Heart right ventricle (tissue), 16 donors: ENCODE data around the gene IGIP. TPM values are rescaled to one million over a fixed set of nuclear protein-coding genes. Genes with fewer than 3 reads are reported as not detected.
A peak's percentile ranks its signal among the peaks of the same experiment; 100 is the strongest.

ENCODE experiments used
- ATAC-seq, 8 donors: fragments of 200-7000 bp; cut with Tn5 transposase; one replicate each; pipeline ENCODE4 v1.9.1; 2020; ENCODE audit warnings: mild to moderate bottlenecking in 8 of 8, moderate library complexity in 8 of 8, moderate number of reproducible peaks in 1 of 8
- DNase-seq, 2 donors: peaks; one replicate each; pipeline ENCODE4 v3.0.0-alpha.2; 2020
- H3K27ac ChIP-seq, 10 donors: fragments of 200-600 bp; sonication (generic) in 2 of 10; one replicate each; pipeline versions ENCODE4 v1.5.0 to v1.8.0; 2020 to 2022; ENCODE audit warnings: mild to moderate bottlenecking in 3 of 10
- H3K27me3 ChIP-seq, 7 donors: fragments of 200-600 bp; one replicate each; pipeline ENCODE4 v1.8.0; 2021 to 2022; ENCODE audit warnings: mild to moderate bottlenecking in 2 of 7
- H3K36me3 ChIP-seq, 9 donors: fragments of 200-600 bp; sonication (generic) in 1 of 9; one replicate each; pipeline versions ENCODE4 v1.5.0 to v1.8.0; 2020 to 2022; ENCODE audit warnings: mild to moderate bottlenecking in 2 of 9
- H3K4me1 ChIP-seq, 9 donors: fragments of 200-600 bp; sonication (generic) in 1 of 9; one replicate each; pipeline versions ENCODE4 v1.5.0 to v1.8.0; 2020 to 2022; ENCODE audit warnings: mild to moderate bottlenecking in 4 of 9
- H3K4me3 ChIP-seq, 10 donors: fragments of 200-600 bp; sonication (generic) in 2 of 10; one replicate each; pipeline versions ENCODE4 v1.5.0 to v1.8.0; 2020 to 2022; ENCODE audit warnings: mild to moderate bottlenecking in 7 of 10, moderate library complexity in 2 of 10
- H3K9me3 ChIP-seq, 11 donors: fragments of 200-600 bp in 10 of 11; sonication (generic) in 2 of 11; one replicate each; pipeline versions ENCODE4 v1.5.0 to v1.8.0; 2013 to 2022; ENCODE audit warnings: mild to moderate bottlenecking in 2 of 11, control low read depth in 1 of 11, moderate library complexity in 1 of 11
- CTCF ChIP-seq, 9 donors: fragments of 200-600 bp; sonication (generic) in 2 of 9; IDR thresholded peaks; one replicate each; pipeline versions ENCODE4 v1.5.0 to v1.8.0; 2021 to 2022; ENCODE audit warnings: antibody characterized with exemption in 9 of 9, mild to moderate bottlenecking in 5 of 9, moderate library complexity in 1 of 9
- WGBS, 2 donors: extraction: QIAGEN DNeasy Blood & Tissue Kit; methylation state at CpG; one replicate each; pipeline ENCODE4 v1.1.7; 2013; ENCODE audit warnings: inconsistent platforms in 1 of 2; 5-methylcytosine and 5-hydroxymethylcytosine counted together
- intact Hi-C, 10 donors: fragments of 100-400 bp; cut with DNase I; formaldehyde crosslinking; loops; one replicate each; pipeline versions ENCODE4 v1.11.1 to v1.14.2; 2022
- polyA plus RNA-seq, 2 donors: library from polyadenylated mRNA; stranded (reverse); fragments of 200-250 nt; gene quantifications; one replicate each; pipeline ENCODE4 v1.2.3, GENCODE V29; 2013
- total RNA-seq, 10 donors: library from RNA; stranded (reverse); fragmentation: NEBNext Ultra II Directional in 3 of 10; extraction: Animal tissue kit (Norgen Biotek cat#: 25700) in 3 of 10; gene quantifications; one replicate each; pipeline versions ENCODE4 v1.2.1 to v1.2.4, GENCODE V29; 2021 to 2023
- donor health status: Arrhythmogenic right ventricular cardiomyopathy.
- donor health status: ischemic (EF 13 %, LVEDD 7.1; RV severe dilation, severe dysfunction).
- donor health status: healthy with polysubstance abuse.
- donor health status: DM: no; HTN: yes; CAD: no.
- donor health status: DM: no; HTN: no; CAD: no.
- donor health status: ischemic (EF 25% LVEDD 6.9; RV normal size, moderate dysfunction).
- donor health status: ischemic (EF 25% LVEDD 5.7; RV mildly dilated, moderate dysfunction).
- donor health status: healthy.
- donor health status: DM: yes; HTN: yes; CAD: no.
- donor health status: Ischemic cardiomyopathy.
- donor health status: ischemic (EF 35%, LVEDD 5.7; RV mildly dilated, moderate dysfunction).
- donor health status: nonischemic (EF 11% LVEDD 7.7; RV severe dilation, severe dysfunction).
- donor health status: DM: yes; HTN: yes; CAD: no.
- donor health status: PGD.
- donor health status: ischemic (EF 29% LVEDD 5.4; RV normal size, mild dysfunction).
- donor health status: nonischemic (EF 23%, LVEDD 6.1; RV moderate dilation, normal function).

The IGIP gene
- total and polyA plus RNA-seq, 12 donors = 5.0 to 17.2 (median 12.4) TPM

DNA sequence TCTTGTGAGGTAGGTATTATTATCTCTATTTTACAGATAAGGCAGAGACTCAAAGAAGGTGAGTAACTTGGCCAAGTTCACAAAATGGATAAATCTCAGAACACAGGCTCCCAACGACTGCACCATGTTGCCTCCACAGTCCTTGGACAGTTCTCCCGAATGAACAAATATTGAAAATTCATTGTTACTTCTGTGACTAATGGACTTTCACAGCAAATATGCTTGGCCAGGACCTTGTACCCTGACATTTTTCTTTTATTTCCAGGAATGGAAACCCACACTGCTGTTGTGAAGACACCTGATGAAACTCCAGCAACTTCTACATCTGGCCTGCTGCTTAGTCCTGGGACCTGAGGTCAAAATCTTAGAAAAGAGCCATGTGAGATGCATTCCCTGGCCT lies 46.7 kb downstream of the IGIP start:
- intact Hi-C loops = loop anchor here in 6 of 10 donors (5.0 to 10.0 kb wide), 6 partner anchors 62 to 192 kb away; partner anchors contain the start of genes HBEGF (in 2 of the 6) and SLC4A9 (in 1 of the 6)
- Histone ChIP-seq H3K9me3 (no peaks in the 10 kb centered on the region), H3K4me3 (no peak overlapping the region), H3K27ac (no peak overlapping the region), H3K4me1 (peaks cover 0 to 34% (median 23%) of the 10 kb centered on the region in 9 donors), H3K36me3 (no peaks in the 10 kb centered on the region), H3K27me3 (no peaks in the 10 kb centered on the region)
- 83 to 91% methylated on average over 2 of the region's 2 CpGs for WGBS, 2 donors
- ATAC-seq = no peak
- no peak for TF ChIP-seq CTCF (IDR thresholded peaks at IDR 0.05)
- DNase-seq = no peak

GRCh38 chr5:140174014-140174413 lies 48.3 kb downstream of the IGIP start:
- 77 to 84% methylated on average over 2 of the region's 2 CpGs for whole genome bisulfite sequencing, 2 donors
- Histone ChIP-seq H3K36me3 (no peaks in the 10 kb centered on the region), H3K4me3 (no peak overlapping the region), H3K27me3 (no peaks in the 10 kb centered on the region), H3K4me1 (peaks cover 0 to 45% (median 38%) of the 10 kb centered on the region in 9 donors), H3K27ac (peak overlapping the region in 4 of 10 donors; percentile 93 to 98 (median 98)), H3K9me3 (no peaks in the 10 kb centered on the region)
- intact Hi-C loops = loop anchor here in 7 of 10 donors (2.0 to 10.0 kb wide), 7 partner anchors 61 to 191 kb away; partner anchors contain the start of genes HBEGF (in 2 of the 7) and SLC4A9 (in 1 of the 7)
- DNase-seq = no peak
- no peak for ATAC-seq
- no peak for TF ChIP-seq CTCF (IDR thresholded peaks at IDR 0.05)

- Histone ChIP-seq H3K4me3 (peak within 1 kb of the TSS; percentile 56 to 98 (median 88)), H3K36me3 (no peaks in the 10 kb centered on the region), H3K27ac (peak within 1 kb of the TSS; percentile 81 to 99 (median 97)), H3K4me1 (peaks cover 0 to 44% (median 40%) of the 10 kb centered on the region in 9 donors), H3K9me3 (no peaks in the 10 kb centered on the region), H3K27me3 (no peaks in the 10 kb centered on the region)
- peak; percentile 96 for DNase-seq
- peak; percentile 94 to 97 (median 95) for ATAC-seq
- intact Hi-C loops = loop anchor here (2.0 to 10.0 kb wide), 9 partner anchors 53 to 190 kb away; partner anchors contain the start of genes HBEGF (in 4 of the 10) and SLC4A9 (in 1 of the 10)
- peak in 1 of 9 donors; percentile 6 for TF ChIP-seq CTCF (IDR thresholded peaks at IDR 0.05)
- WGBS, 2 donors = 2% methylated on average over 56 to 61 of the region's 61 CpGs
These were observed 49.0 kb downstream of the IGIP start, which contains the start of gene CYSTM1 for GRCh38 chr5:140174465-140175366. Gene CYSTM1, plus strand, starts transcription at chr5:140175188. Its CDS starts 19,278 bp downstream, at chr5:140194466.

DNA sequence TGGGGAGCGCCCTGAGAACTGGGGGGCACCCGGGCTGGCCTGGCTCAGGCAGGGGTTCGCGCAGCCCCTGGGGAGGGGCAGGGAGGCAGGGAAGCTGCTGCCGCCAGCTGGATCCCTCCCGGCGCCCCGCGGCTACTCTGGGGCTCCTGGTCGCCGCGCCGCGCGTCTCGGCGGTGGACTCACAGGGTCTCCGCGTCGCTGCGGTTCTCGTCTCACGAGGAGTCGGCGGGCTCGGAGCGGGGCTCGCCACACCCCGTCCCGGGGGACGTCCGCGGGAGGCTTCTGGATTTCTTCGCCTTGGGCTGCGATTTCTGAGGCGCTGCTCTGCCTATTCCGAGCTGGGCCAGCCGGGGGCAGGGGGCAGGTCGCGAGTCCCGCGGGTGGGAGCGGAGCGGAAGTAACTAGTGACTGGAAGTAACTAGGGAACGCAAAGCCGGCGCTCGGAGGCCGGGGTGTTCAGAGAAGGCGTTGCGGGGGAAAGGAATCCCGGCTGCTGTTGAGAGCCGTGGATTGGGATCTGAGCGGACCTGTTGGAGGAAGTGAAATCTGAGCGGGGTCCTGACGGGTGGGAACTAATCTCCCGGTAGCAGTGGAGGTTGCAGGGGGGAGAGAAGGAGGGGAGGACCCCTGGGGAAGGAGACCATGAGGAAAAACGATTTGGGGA lies 49.8 kb downstream of the IGIP start:
- Histone ChIP-seq H3K4me1 (peaks cover 0 to 52% (median 47%) of the 10 kb centered on the region in 9 donors), H3K27ac (peak overlapping the region; percentile 81 to 99 (median 97)), H3K9me3 (no peaks in the 10 kb centered on the region), H3K4me3 (peak overlapping the region; percentile 56 to 98 (median 88)), H3K27me3 (no peaks in the 10 kb centered on the region), H3K36me3 (no peaks in the 10 kb centered on the region)
- intact Hi-C loops = loop anchor here in 8 of 10 donors (2.0 to 10.0 kb wide), 7 partner anchors 52 to 189 kb away; partner anchors contain the start of genes HBEGF (in 2 of the 8) and SLC4A9 (in 1 of the 8)
- WGBS, 2 donors = 0% methylated on average over 47 to 58 of the region's 58 CpGs
- peak in 6 of 9 donors; percentile 20 to 51 (median 42) for TF ChIP-seq CTCF (IDR thresholded peaks at IDR 0.05)
- DNase-seq (peak; percentile 80 to 82), ATAC-seq (peak; percentile 60 to 78 (median 70))
